BE2C (cell line): Measurements from ENCODE around the gene RNF149.

ENCODE experiments used
- DNase-seq: peaks from one replicate; pipeline ENCODE4 v3.0.0-alpha.2; 2020
- H3K27me3 ChIP-seq: fragments of 250-450 bp; sonication (Bioruptor Pico); 2 replicates; pipeline ENCODE4 v1.5.1; 2020; ENCODE audit warnings: mild to moderate bottlenecking
- H3K36me3 ChIP-seq: fragments of 250-450 bp; sonication (Bioruptor Pico); 2 replicates; pipeline ENCODE4 v1.5.1; 2020; ENCODE audit warnings: mild to moderate bottlenecking
- H3K4me1 ChIP-seq: fragments of 250-450 bp; sonication (Bioruptor Pico); 2 replicates; pipeline ENCODE4 v1.5.1; 2020
- H3K4me3 ChIP-seq: 2 replicates; pipeline ENCODE4 v1.5.1; 2011; ENCODE audit warnings: low read depth, low read length
- H3K9me3 ChIP-seq: fragments of 250-450 bp; sonication (Bioruptor Pico); 2 replicates; pipeline ENCODE4 v1.5.1; 2020
- CTCF ChIP-seq: IDR thresholded peaks from 2 replicates; pipeline ENCODE4 v1.5.1; 2012; ENCODE audit warnings: mild to moderate bottlenecking, low read depth, low read length

The RNF149 gene

DNA sequence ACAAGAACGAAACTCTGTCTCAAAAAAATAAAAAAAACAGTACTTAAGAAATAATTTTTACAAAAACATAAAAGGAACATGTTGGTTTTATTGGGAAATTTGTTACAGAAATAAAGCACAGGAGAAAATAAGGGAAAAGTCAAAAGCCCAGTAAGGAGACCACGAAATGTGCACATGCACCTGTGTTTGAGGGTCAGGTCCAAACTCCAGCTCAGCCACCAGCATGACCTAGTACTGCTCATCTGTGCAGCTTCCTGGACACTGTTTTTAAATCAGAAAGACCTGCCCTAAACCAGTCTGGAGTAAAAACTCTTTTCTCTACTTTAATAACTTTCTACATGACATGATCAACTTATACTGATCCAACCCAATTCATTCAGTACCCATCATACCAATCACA, 21.2 kb downstream of the RNF149 start:
- Histone ChIP-seq H3K4me3 (no peak overlapping the region), H3K9me3 (no peaks in the 10 kb centered on the region), H3K4me1 (no peaks in the 10 kb centered on the region), H3K27me3 (no peaks in the 10 kb centered on the region), H3K36me3 (no peaks in the 10 kb centered on the region; the same call in 1 of the 2 replicates)
- no peak for DNase-seq
- no peak for TF ChIP-seq CTCF

DNA sequence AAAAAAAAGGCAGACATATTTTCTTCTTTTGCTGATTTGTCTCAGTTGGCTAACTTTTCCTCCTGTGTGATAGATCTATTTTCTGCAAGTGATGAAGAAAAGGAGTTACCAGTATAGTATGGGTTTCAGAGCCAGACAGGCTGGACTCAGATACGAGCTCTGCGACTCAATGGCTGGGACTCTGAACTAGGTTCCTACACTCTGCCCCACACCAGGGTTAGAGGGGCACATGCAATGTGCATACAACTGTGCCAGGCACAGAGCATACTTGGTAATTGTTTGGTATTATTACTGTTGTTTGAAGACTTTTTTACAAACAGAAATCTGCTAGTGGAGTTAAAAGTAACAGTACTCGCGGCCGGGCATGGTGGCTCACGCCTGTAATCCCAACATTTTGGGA, 21.8 kb downstream of the RNF149 start:
- no peak for DNase-seq
- Histone ChIP-seq H3K4me1 (no peaks in the 10 kb centered on the region), H3K9me3 (no peaks in the 10 kb centered on the region), H3K27me3 (no peaks in the 10 kb centered on the region), H3K36me3 (peaks cover 2% of the 10 kb centered on the region; the same call in 1 of the 2 replicates), H3K4me3 (no peak overlapping the region)
- TF ChIP-seq CTCF = no peak

DNA sequence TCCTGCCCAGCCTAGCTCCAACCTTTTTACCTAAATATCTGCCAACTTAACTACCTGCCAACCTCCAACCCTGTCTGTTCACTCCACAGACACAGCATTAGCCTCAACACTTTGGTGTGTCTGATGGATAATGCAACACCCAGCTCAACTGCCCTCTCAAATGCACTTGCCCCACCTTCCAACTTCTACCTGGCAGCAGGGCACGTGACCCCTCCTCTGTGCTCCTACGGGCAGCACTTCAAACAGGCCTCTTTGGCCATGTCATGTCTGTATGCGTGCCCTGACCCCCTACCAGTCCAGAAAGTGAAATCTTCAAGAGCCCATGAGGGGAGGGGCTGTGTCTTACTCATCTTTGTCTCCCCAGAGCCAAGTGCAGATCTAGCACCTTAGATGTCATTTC, 25.5 kb downstream of the RNF149 start:
- no peaks in the 10 kb centered on the region for H3K27me3 ChIP-seq
- TF ChIP-seq CTCF = no peak
- peaks cover 4% of the 10 kb centered on the region; the same call in 1 of the 2 replicates for H3K36me3 ChIP-seq
- H3K9me3 ChIP-seq = no peaks in the 10 kb centered on the region
- no peak for DNase-seq
- H3K4me3 ChIP-seq = no peak overlapping the region
- no peaks in the 10 kb centered on the region for H3K4me1 ChIP-seq

DNA sequence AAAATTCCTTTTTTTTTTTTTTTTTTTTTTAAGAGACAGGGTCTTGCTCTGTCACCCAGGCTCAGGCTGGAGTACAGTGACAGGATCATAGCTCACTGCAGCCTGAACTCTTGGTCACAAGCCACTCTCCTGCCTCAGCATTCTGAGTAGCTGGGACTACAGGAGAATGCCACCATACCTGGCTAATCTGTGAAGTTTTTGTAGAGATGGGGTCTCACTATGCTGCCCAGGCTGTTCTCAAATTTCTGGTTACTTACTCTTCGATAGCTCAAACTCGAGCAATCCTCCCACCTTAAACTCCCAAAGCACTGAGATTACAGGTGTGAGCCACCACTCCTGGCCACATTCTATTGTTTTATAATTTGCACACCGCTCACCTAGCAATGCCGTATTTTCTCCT, 27.0 kb downstream of the RNF149 start:
- DNase-seq = no peak
- no peak for TF ChIP-seq CTCF
- 0 out of 2 replicates have a peak, but pooled peaks cover 4% of the 10 kb centered on the region for H3K36me3 ChIP-seq
- no peak overlapping the region for H3K4me3 ChIP-seq
- H3K9me3 ChIP-seq = no peaks in the 10 kb centered on the region
- H3K27me3 ChIP-seq = no peaks in the 10 kb centered on the region
- no peaks in the 10 kb centered on the region for H3K4me1 ChIP-seq

- TF ChIP-seq CTCF = no peak
- DNase-seq = no peak
- Histone ChIP-seq H3K27me3 (no peaks in the 10 kb centered on the region), H3K9me3 (no peaks in the 10 kb centered on the region), H3K4me3 (no peak overlapping the region), H3K36me3 (0 out of 2 replicates have a peak, but pooled peaks cover 4% of the 10 kb centered on the region), H3K4me1 (no peaks in the 10 kb centered on the region)
Observed at GRCh38 chr2:101278925-101279324, 29.6 kb downstream of the RNF149 start.

DNA sequence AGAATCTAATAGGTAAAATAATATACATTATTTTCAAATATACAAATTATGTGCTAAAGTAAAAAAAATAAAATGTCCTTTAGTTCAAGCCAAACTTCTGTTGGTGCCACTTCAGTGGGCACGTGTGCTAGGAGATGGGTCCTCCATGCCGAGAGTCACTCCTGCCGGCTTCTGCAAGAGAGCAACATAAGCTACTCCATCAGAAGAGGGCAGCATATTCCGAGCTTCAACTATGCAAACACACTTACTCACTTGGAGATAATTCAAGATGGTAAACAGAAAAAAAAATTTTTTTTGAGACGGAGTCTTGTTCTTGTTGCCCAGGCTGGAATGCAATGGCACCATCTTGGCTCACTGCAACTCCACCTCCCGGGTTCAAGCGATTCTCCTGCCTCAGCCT, 31.4 kb downstream of the RNF149 start:
- H3K27me3 ChIP-seq = no peaks in the 10 kb centered on the region
- no peaks in the 10 kb centered on the region for H3K9me3 ChIP-seq
- no peak for DNase-seq
- no peaks in the 10 kb centered on the region for H3K4me1 ChIP-seq
- H3K36me3 ChIP-seq = peaks cover 8% of the 10 kb centered on the region; the same call in 1 of the 2 replicates
- TF ChIP-seq CTCF = no peak
- H3K4me3 ChIP-seq = no peak overlapping the region
